Kidney epithelial cell (primary cell): ENCODE data around the gene RBM39. TPM values are rescaled to one million over a fixed set of nuclear protein-coding genes. Genes with fewer than 3 reads are reported as not detected.

ENCODE experiments used
- DNase-seq: peaks from one replicate; pipeline ENCODE4 v3.0.0-alpha.2; 2010; ENCODE audit warnings: low read depth
- H3K27me3 ChIP-seq: 2 replicates; pipeline ENCODE4 v1.6.0; 2011; ENCODE audit warnings: low read length; ENCODE audit not compliant: control insufficient read depth, insufficient read depth
- H3K36me3 ChIP-seq: 2 replicates; pipeline ENCODE4 v1.5.1; 2011; ENCODE audit warnings: low read length; ENCODE audit not compliant: control insufficient read depth, insufficient read depth
- H3K4me3 ChIP-seq: 2 replicates; pipeline ENCODE4 v1.5.1; 2011; ENCODE audit warnings: low read depth, mild to moderate bottlenecking, control low read depth, low read length
- CTCF ChIP-seq: IDR thresholded peaks from 2 replicates; pipeline ENCODE4 v1.5.1; 2011; ENCODE audit warnings: mild to moderate bottlenecking, moderate library complexity, low read length, control low read depth, inconsistent platforms; ENCODE audit not compliant: insufficient read depth, poor library complexity, severe bottlenecking
- total RNA-seq: library from RNA; depleted of rRNA; stranded (reverse); fragments of >200 nt; gene quantifications from 2 replicates; pipeline ENCODE4 v1.2.3, GENCODE V29; 2015

The RBM39 gene
- total RNA-seq, 1 donor from 2014 or later, result 204 TPM

- TF ChIP-seq CTCF, result no peak
- DNase-seq, result no peak
- peak overlapping the region; percentile 61 for H3K4me3 ChIP-seq
These were observed 872 bp upstream of the RBM39 start for GRCh38 chr20:35742741-35743523.

GRCh38 chr20:35739294-35740163, 2.5 kb downstream of the RBM39 start:
- TF ChIP-seq CTCF, result no peak
- Histone ChIP-seq H3K4me3 (peak overlapping the region; percentile 98), H3K27me3 (no peaks in the 10 kb centered on the region), H3K36me3 (no peaks in the 10 kb centered on the region)
- DNase-seq, result no peak

More at GRCh38 chr20:35742741-35743523, 872 bp upstream of the RBM39 start:
- Histone ChIP-seq H3K27me3 (no peaks in the 10 kb centered on the region), H3K36me3 (no peaks in the 10 kb centered on the region)

- Histone ChIP-seq H3K36me3 (no peaks in the 10 kb centered on the region), H3K4me3 (no peak overlapping the region), H3K27me3 (no peaks in the 10 kb centered on the region)
- TF ChIP-seq CTCF, result no peak
- no peak for DNase-seq
These were observed 3.5 kb downstream of the RBM39 start for GRCh38 chr20:35738410-35739179.

- no peak for TF ChIP-seq CTCF
- H3K4me3 ChIP-seq, result no peak overlapping the region
- H3K27me3 ChIP-seq, result no peaks in the 10 kb centered on the region
- no peaks in the 10 kb centered on the region for H3K36me3 ChIP-seq
- DNase-seq, result no peak
These were observed 4.2 kb downstream of the RBM39 start for GRCh38 chr20:35737865-35738333.

GRCh38 chr20:35735826-35736470, 6.1 kb downstream of the RBM39 start:
- Histone ChIP-seq H3K36me3 (no peaks in the 10 kb centered on the region), H3K27me3 (no peaks in the 10 kb centered on the region), H3K4me3 (no peak overlapping the region)
- DNase-seq, result no peak
- TF ChIP-seq CTCF, result no peak
